HT1080 (cell line): Measurements from ENCODE around the gene LSM12. TPM values are rescaled to one million over a fixed set of nuclear protein-coding genes. Genes with fewer than 3 reads are reported as not detected.
A peak's percentile ranks its signal among the peaks of the same experiment; 100 is the strongest.
"Not testable (repeated sequence)": the region's sequence is repeated elsewhere in the genome, so short reads cannot be mapped to it uniquely, and the experiment has no call there.

Experiments used
- DNase-seq: peaks from one replicate; pipeline ENCODE4 v3.0.0-alpha.2; 2015; ENCODE audit warnings: low read depth
- total RNA-seq: library from RNA; depleted of rRNA; stranded (reverse); fragments of >200 nt; shearing (Covaris generic); gene quantifications from 2 replicates; pipeline ENCODE4 v1.2.3, GENCODE V29; 2014

Gene LSM12
- total RNA-seq, 1 experiment from 2014 or later, result 92.3 TPM

GRCh38 chr17:44044071-44044470, 22.4 kb downstream of the LSM12 start:
- no peak for DNase-seq

GRCh38 chr17:44043272-44043696, 23.2 kb downstream of the LSM12 start:
- DNase-seq, result no peak

GRCh38 chr17:44039829-44040635, 26.4 kb downstream of the LSM12 start:
- DNase-seq, result no peak

GRCh38 chr17:44038604-44039011, 27.9 kb downstream of the LSM12 start:
- DNase-seq, result no peak

- no peak for DNase-seq
Measured at GRCh38 chr17:44037471-44037870, 29.0 kb downstream of the LSM12 start.

GRCh38 chr17:44034688-44035087, 31.8 kb downstream of the LSM12 start:
- not testable (repeated sequence) for DNase-seq

GRCh38 chr17:44033861-44034408, 32.5 kb downstream of the LSM12 start:
- DNase-seq, result no peak

- no peak for DNase-seq
Measured at GRCh38 chr17:44030482-44030881, 36.0 kb downstream of the LSM12 start.

GRCh38 chr17:44029736-44030135, 36.7 kb downstream of the LSM12 start:
- DNase-seq, result no peak

- DNase-seq, result no peak
Measured at GRCh38 chr17:44024853-44025252, 41.6 kb downstream of the LSM12 start.

- DNase-seq, result no peak
Measured at GRCh38 chr17:44024271-44024663, 42.2 kb downstream of the LSM12 start.

- DNase-seq, result no peak
Measured at GRCh38 chr17:44023545-44024270, 42.8 kb downstream of the LSM12 start.

- DNase-seq, result no peak
Measured at GRCh38 chr17:44022246-44022645, 44.2 kb downstream of the LSM12 start.

GRCh38 chr17:44021227-44021626, 45.2 kb downstream of the LSM12 start:
- not testable (repeated sequence) for DNase-seq

- peak; percentile 88 for DNase-seq
Measured at GRCh38 chr17:44014437-44015172, 51.9 kb downstream of the LSM12 start, which contains the start of gene TMEM101. Gene TMEM101, minus strand, starts transcription at chr17:44014963. Its CDS starts 11 bp downstream, at chr17:44014952.

GRCh38 chr17:44014133-44014436, 52.4 kb downstream of the LSM12 start:
- no peak for DNase-seq

- DNase-seq, result no peak
Measured at GRCh38 chr17:44012874-44013273, 53.6 kb downstream of the LSM12 start.

GRCh38 chr17:44012391-44012790, 54.1 kb downstream of the LSM12 start:
- DNase-seq, result no peak

- DNase-seq, result no peak
Measured at GRCh38 chr17:44011876-44012275, 54.6 kb downstream of the LSM12 start.

- no peak for DNase-seq
Measured at GRCh38 chr17:44010966-44011647, 55.4 kb downstream of the LSM12 start.
